OCI-LY7 (cell line): ENCODE data around the gene BMI1. TPM values are rescaled to one million over a fixed set of nuclear protein-coding genes. Genes with fewer than 3 reads are reported as not detected.
"Not testable (repeated sequence)": the region's sequence is repeated elsewhere in the genome, so short reads cannot be mapped to it uniquely, and the experiment has no call there.

ENCODE experiments used
- BruUV-seq: library from RNA; stranded (reverse); fragments of 400-500 nt; replicated peaks from 2 replicates; lab custom pipeline; 2021; lab: Mats Ljungman, UMichigan
- CTCF ChIA-PET: fragments of 300-600 bp; sonication (Branson Sonifier 250); formaldehyde crosslinking; loops from one replicate; lab custom pipeline; 2022; ENCODE audit warnings: antibody characterized with exemption; ENCODE audit not compliant: unreplicated experiment; lab: Charles Lee
- POLR2A ChIA-PET: fragments of 300-600 bp; sonication (Branson Sonifier 250); formaldehyde crosslinking; loops from one replicate; lab custom pipeline; 2022; ENCODE audit warnings: antibody characterized with exemption; lab: Charles Lee
- DNase-seq: peaks from one replicate; pipeline ENCODE4 v3.0.0-alpha.2; 2015; ENCODE audit warnings: low spot score
- H2AFZ ChIP-seq: fragments of 200-600 bp; sonication (generic), shearing (Covaris generic); 2 replicates; pipeline ENCODE4 v1.6.1; 2014; ENCODE audit warnings: mild to moderate bottlenecking, antibody characterized with exemption, low read length, moderate library complexity
- H3K27ac ChIP-seq: fragments of 200-600 bp; sonication (generic); 2 replicates; pipeline ENCODE4 v1.5.1; 2014; ENCODE audit warnings: mixed run types, low read depth, mild to moderate bottlenecking, moderate library complexity, low read length, inconsistent platforms; ENCODE audit not compliant: poor library complexity, severe bottlenecking
- H3K36me3 ChIP-seq: fragments of 200-600 bp; sonication (generic); 2 replicates; pipeline ENCODE4 v1.6.1; 2014; ENCODE audit warnings: mild to moderate bottlenecking, antibody characterized with exemption, low read length, moderate library complexity, mixed read lengths; ENCODE audit not compliant: insufficient read depth
- H3K4me1 ChIP-seq: fragments of 200-600 bp; sonication (generic); 2 replicates; pipeline ENCODE4 v1.5.1; 2014; ENCODE audit warnings: mild to moderate bottlenecking, low read length; ENCODE audit not compliant: insufficient read depth, poor library complexity, severe bottlenecking
- H3K4me2 ChIP-seq: fragments of 200-600 bp; sonication (generic); 2 replicates; pipeline ENCODE4 v1.6.1; 2014; ENCODE audit warnings: mild to moderate bottlenecking, low read length
- H3K4me3 ChIP-seq: fragments of 200-600 bp; sonication (generic); 2 replicates; pipeline ENCODE4 v1.5.1; 2014; ENCODE audit warnings: mild to moderate bottlenecking, low read depth, low read length; ENCODE audit not compliant: poor library complexity, severe bottlenecking
- H3K79me2 ChIP-seq: fragments of 200-600 bp; sonication (generic); 2 replicates; pipeline ENCODE4 v1.6.1; 2016; ENCODE audit warnings: low read depth, mild to moderate bottlenecking, low read length, moderate library complexity, mixed read lengths; ENCODE audit not compliant: insufficient read depth
- H3K9me2 ChIP-seq: fragments of 200-600 bp; sonication (generic); 2 replicates; pipeline ENCODE4 v1.6.1; 2016; ENCODE audit warnings: mild to moderate bottlenecking, low read length, mixed read lengths; ENCODE audit not compliant: insufficient read depth
- H3K9me3 ChIP-seq: fragments of 200-600 bp; sonication (generic); 2 replicates; pipeline ENCODE4 v1.6.1; 2014; ENCODE audit warnings: mild to moderate bottlenecking, mixed run types, low read length, mixed read lengths
- H4K20me1 ChIP-seq: fragments of 200-600 bp; sonication (generic); 2 replicates; pipeline ENCODE4 v1.6.1; 2014; ENCODE audit warnings: mild to moderate bottlenecking, antibody characterized with exemption, low read length, moderate library complexity, mixed read lengths; ENCODE audit not compliant: insufficient read depth
- EZH2phosphoT487 ChIP-seq: fragments of 200-600 bp; sonication (generic); IDR thresholded peaks from 2 replicates; pipeline ENCODE4 v1.6.1; 2018; ENCODE audit warnings: low read depth, borderline replicate concordance, mild to moderate bottlenecking, mixed run types, antibody characterized with exemption, low read length, moderate library complexity, mixed read lengths
- intact Hi-C: fragments of 100-400 bp; cut with micrococcal nuclease; formaldehyde crosslinking; loops from one replicate; pipeline ENCODE4 v1.10.0; 2022; ENCODE audit not compliant: unreplicated experiment
- total RNA-seq, 2 experiments: library from RNA; depleted of rRNA in 1 of 2; stranded (reverse); fragments of >200 nt in 1 of 2; shearing (Covaris generic) in 1 of 2; gene quantifications; 2 replicates each; pipeline ENCODE4 v1.2.3, GENCODE V29; 2014 to 2022
- TF ChIP-seq, protein P1 (sequence below): fragments of 200-600 bp; sonication (generic); conservative IDR thresholded peaks from 2 replicates; pipeline ENCODE4 v1.5.1; 2014; ENCODE audit warnings: mild to moderate bottlenecking, antibody characterized with exemption, low read length, moderate library complexity, mixed read lengths

BMI1 gene
- total RNA-seq, 2 experiments from 2014 or later, result 7.4 to 17.8 TPM

DNA sequence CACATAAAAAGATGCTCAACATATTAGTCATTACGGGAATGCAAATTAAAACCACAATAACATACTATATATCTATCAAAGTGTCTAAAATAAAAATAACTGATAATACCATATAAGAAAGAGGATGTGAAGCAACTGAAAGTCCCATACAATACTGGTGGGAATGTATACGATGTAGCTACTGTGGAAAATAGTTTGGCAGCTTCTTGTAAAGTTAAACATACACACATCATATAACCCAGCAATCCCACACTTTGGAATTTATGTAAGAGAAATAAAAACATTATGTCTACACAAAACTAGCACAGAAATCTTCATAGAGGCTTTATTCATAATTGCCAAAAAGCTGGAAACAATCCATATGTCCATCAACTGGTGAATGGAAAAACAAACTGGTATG, 15.2 kb upstream of the BMI1 start:
- Histone ChIP-seq H3K79me2 (no peaks in the 10 kb centered on the region), H2AFZ (no peak overlapping the region), H3K4me1 (no peaks in the 10 kb centered on the region), H3K4me2 (no peak overlapping the region), H3K4me3 (no peak overlapping the region), H3K9me3 (no peaks in the 10 kb centered on the region), H3K27ac (no peak overlapping the region), H4K20me1 (no peaks in the 10 kb centered on the region), H3K36me3 (no peaks in the 10 kb centered on the region), H3K9me2 (no peaks in the 10 kb centered on the region)
- intact Hi-C loops, result no loop called here
- POLR2A ChIA-PET, result interaction anchor here (0.7 kb wide), 1 partner anchor 18 kb away, joined by 3 read pairs; no protein-coding TSS in a partner anchor
- TF ChIP-seq EZH2phosphoT487, result no peak
- TF ChIP-seq, protein P1, sequence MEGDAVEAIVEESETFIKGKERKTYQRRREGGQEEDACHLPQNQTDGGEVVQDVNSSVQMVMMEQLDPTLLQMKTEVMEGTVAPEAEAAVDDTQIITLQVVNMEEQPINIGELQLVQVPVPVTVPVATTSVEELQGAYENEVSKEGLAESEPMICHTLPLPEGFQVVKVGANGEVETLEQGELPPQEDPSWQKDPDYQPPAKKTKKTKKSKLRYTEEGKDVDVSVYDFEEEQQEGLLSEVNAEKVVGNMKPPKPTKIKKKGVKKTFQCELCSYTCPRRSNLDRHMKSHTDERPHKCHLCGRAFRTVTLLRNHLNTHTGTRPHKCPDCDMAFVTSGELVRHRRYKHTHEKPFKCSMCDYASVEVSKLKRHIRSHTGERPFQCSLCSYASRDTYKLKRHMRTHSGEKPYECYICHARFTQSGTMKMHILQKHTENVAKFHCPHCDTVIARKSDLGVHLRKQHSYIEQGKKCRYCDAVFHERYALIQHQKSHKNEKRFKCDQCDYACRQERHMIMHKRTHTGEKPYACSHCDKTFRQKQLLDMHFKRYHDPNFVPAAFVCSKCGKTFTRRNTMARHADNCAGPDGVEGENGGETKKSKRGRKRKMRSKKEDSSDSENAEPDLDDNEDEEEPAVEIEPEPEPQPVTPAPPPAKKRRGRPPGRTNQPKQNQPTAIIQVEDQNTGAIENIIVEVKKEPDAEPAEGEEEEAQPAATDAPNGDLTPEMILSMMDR, result no peak
- no peak for DNase-seq
- CTCF ChIA-PET, result no interaction called here
- no TSS peak for BruUV-seq

- Histone ChIP-seq H3K9me2 (no peaks in the 10 kb centered on the region), H3K4me1 (no peaks in the 10 kb centered on the region), H3K9me3 (no peaks in the 10 kb centered on the region), H4K20me1 (no peaks in the 10 kb centered on the region), H3K36me3 (no peaks in the 10 kb centered on the region), H3K4me2 (no peak overlapping the region), H3K4me3 (no peak overlapping the region), H2AFZ (no peak overlapping the region), H3K27ac (no peak overlapping the region), H3K79me2 (no peaks in the 10 kb centered on the region)
- intact Hi-C loops, result no loop called here
- DNase-seq, result no peak
- BruUV-seq, result no TSS peak
- no peak for TF ChIP-seq EZH2phosphoT487
- TF ChIP-seq, protein P1, result no peak
- CTCF ChIA-PET, result no interaction called here
- POLR2A ChIA-PET, result interaction anchor here (0.5 to 0.9 kb wide), 7 partner anchors 10 to 284 kb away, joined by 3 to 6 read pairs (median 3); no protein-coding TSS in a partner anchor
Measured at GRCh38 chr10:22308390-22308789, 12.5 kb upstream of the BMI1 start.

DNA sequence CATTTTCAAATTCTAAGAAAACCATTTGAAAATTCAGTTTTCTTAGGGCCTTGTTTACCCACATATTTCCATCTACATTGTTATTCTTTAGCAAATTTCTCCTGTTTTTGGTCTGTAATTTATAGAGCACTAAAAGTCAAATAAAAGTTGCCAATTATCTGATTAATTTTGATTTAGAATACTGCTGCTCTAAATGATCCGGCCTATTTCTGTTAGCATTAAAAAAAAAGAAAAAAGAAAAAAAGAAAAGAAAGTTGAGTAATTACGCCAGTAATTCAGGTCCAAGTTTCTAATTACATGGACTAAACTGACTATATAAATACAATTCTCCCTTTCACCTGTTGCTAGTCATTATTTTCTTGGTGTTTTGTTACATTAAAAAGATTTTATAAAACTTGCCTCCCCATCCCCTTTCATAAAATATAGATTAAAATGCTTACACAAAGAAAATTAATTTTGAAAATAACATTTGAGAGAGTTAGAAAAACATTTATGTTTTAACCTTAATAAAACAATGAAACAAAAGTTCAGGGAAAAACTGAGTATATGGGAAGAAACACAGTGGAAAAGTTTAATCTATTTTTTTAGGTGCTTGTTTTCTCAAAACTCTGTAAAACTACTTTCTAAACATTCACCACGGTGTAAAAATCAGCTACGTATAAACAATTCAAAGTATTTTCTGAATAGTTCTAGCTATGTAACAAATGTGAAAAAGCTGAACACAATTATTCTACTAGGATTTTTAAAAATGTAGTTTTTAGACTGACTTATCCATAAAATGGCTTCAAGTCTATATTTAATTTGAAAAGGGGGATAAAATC, 11.5 kb upstream of the BMI1 start:
- no peak for DNase-seq
- no peaks in the 10 kb centered on the region for H3K4me1 ChIP-seq
- no peaks in the 10 kb centered on the region for H4K20me1 ChIP-seq
- intact Hi-C loops, result no loop called here
- no peak overlapping the region for H3K27ac ChIP-seq
- H3K4me3 ChIP-seq, result no peak overlapping the region
- no peak overlapping the region for H3K4me2 ChIP-seq
- no peaks in the 10 kb centered on the region for H3K79me2 ChIP-seq
- H3K9me3 ChIP-seq, result no peaks in the 10 kb centered on the region
- no peaks in the 10 kb centered on the region for H3K36me3 ChIP-seq
- H2AFZ ChIP-seq, result no peak overlapping the region
- H3K9me2 ChIP-seq, result no peaks in the 10 kb centered on the region
- CTCF ChIA-PET, result no interaction called here
- no TSS peak for BruUV-seq
- no peak for TF ChIP-seq EZH2phosphoT487
- TF ChIP-seq, protein P1, result no peak
- POLR2A ChIA-PET, result no interaction called here

DNA sequence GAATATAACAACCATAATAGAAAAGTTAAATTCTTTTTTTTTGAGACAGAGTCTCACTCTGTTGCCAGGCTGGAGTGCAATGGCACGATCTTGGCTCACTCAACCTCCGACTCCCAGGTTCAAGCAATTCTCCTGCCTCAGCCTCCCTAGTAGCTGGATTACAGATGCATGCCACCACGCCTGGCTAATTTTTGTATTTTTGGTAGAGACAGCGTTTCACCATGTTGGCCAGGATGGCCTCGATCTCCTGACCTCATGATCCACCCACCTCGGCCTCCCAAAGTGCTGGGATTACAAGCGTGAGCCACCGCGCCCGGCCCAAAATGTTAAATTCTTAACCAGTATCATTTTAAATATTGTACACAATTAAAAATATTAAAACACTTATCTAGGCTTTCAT, 10.9 kb upstream of the BMI1 start:
- H3K9me2 ChIP-seq, H4K20me1 ChIP-seq, H3K4me1 ChIP-seq, POLR2A ChIA-PET, H3K4me3 ChIP-seq, BruUV-seq, H3K4me2 ChIP-seq, CTCF ChIA-PET, H3K36me3 ChIP-seq, DNase-seq, H3K79me2 ChIP-seq, H3K27ac ChIP-seq, H2AFZ ChIP-seq, H3K9me3 ChIP-seq: not testable (repeated sequence)
- intact Hi-C loops, result loop anchor here (10.0 kb wide), 1 partner anchor 295 kb away; no protein-coding TSS in a partner anchor
